Measurements from ENCODE around the gene TOR3A. TPM values are rescaled to one million over a fixed set of nuclear protein-coding genes. Genes with fewer than 3 reads are reported as not detected.

TOR3A gene
- total RNA-seq, 1 donor from 2014 or later: 40.5 TPM

Other genes with a start within 250 kb of the TOR3A start
- gene ANGPTL1, start 211.0 kb upstream of the TOR3A start, total RNA-seq: not detected in 2 replicates
- gene FAM20B, start 56.2 kb upstream of the TOR3A start, total RNA-seq: 27.4 and 45.2 TPM in 2 replicates
- 77.1 and 80.7 TPM in 2 replicates for gene ABL2, start 147.6 kb downstream of the TOR3A start, total RNA-seq
- 15.1 and 28.7 TPM in 2 replicates for gene SOAT1, start 211.7 kb downstream of the TOR3A start, total RNA-seq

Measured in dermis blood vessel endothelial cell (primary cell).